HCT116 (cell line): ENCODE results near the gene SPEF2.

Experiments
- CEBPB ChIP-seq: IDR thresholded peaks from 2 replicates; pipeline ENCODE4 v1.6.1; 2012; ENCODE audit warnings: low read depth
- EZH2 ChIP-seq: fragments of 200-600 bp; sonication (generic); IDR thresholded peaks from 2 replicates; pipeline ENCODE4 v1.6.1; 2017; ENCODE audit warnings: antibody characterized with exemption, mixed run types
- EZH2phosphoT487 ChIP-seq: fragments of 200-600 bp; IDR thresholded peaks from 2 replicates; pipeline ENCODE4 v1.6.1; 2018; ENCODE audit warnings: antibody characterized with exemption, borderline replicate concordance
- FOSL1 ChIP-seq: IDR thresholded peaks from 2 replicates; pipeline ENCODE4 v1.6.1; 2012; ENCODE audit warnings: low read depth
- POLR2A ChIP-seq: IDR thresholded peaks from 2 replicates; pipeline ENCODE4 v1.7.0; 2011; ENCODE audit warnings: borderline replicate concordance; ENCODE audit not compliant: insufficient read depth, insufficient read length; ENCODE audit errors: extremely low read depth
- POLR2AphosphoS5 ChIP-seq: IDR thresholded peaks from 2 replicates; pipeline ENCODE4 v1.6.1; 2011; ENCODE audit warnings: mild to moderate bottlenecking, low read depth, low read length, moderate library complexity
- SIN3A ChIP-seq: IDR thresholded peaks from 2 replicates; pipeline ENCODE4 v1.6.1; 2012; ENCODE audit warnings: low read depth
- TCF7L2 ChIP-seq: IDR thresholded peaks from 2 replicates; pipeline ENCODE4 v1.7.0; 2011; ENCODE audit warnings: borderline replicate concordance, inconsistent platforms; ENCODE audit not compliant: insufficient read depth, insufficient read length; ENCODE audit errors: extremely low read depth
- YY1 ChIP-seq: IDR thresholded peaks from 2 replicates; pipeline ENCODE4 v1.6.1; 2011; ENCODE audit warnings: low read length, low read depth, moderate library complexity, mild to moderate bottlenecking; ENCODE audit not compliant: insufficient replicate concordance; ENCODE audit errors: extremely low read depth
- ZFX ChIP-seq: fragments of 450-650 bp; IDR thresholded peaks from 2 replicates; pipeline ENCODE4 v1.6.1; 2017
- TF ChIP-seq, protein P1 (sequence below), 3 experiments: fragments of 200-600 bp in 1 of 3; sonication (generic) in 1 of 3; IDR thresholded peaks in 2 of 3; conservative IDR thresholded peaks in 1 of 3; 2 replicates each; pipeline ENCODE4 v1.5.1; 2012 to 2017; ENCODE audit warnings: low read depth in 2 of 3, low read length in 2 of 3, antibody characterized with exemption in 1 of 3, borderline replicate concordance in 1 of 3, control low read depth in 1 of 3, mild to moderate bottlenecking in 1 of 3, mixed read lengths in 1 of 3, mixed run types in 1 of 3, moderate library complexity in 1 of 3; ENCODE audit not compliant: insufficient read depth in 1 of 3

DNA sequence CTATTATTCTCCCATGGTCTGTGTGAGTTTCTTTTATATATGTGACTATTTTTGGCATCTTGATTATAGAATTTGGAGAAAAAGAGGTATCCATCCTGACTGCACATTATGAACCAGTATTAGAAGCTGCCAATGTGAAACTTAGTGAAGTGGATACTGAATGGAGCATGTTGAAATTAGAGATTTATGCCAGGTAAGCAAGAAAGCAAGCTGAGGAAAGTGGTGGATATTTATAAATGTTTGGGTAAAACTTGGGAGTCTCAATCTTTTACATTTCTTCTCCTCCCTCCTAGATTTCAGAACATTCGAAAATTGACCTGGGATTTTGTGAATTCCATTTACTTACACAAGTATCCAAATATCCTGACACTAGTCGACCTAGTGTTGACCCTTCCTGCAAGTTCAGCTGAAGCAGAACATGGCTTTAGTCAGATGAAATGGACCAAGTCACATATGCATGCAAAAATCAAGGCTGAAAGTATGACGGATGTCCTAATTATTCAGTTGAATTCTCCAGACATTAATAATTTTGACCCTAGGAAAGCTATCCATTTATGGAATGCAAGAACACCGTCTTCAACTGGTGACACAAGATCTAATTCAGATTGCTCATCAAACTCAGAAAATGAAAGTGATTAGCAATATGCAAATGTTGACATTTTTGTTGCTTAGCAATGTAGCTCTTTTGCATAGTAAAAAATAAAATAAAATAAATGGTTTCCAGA is 172.2 kb downstream of the SPEF2 start:
- TF ChIP-seq, protein P1, sequence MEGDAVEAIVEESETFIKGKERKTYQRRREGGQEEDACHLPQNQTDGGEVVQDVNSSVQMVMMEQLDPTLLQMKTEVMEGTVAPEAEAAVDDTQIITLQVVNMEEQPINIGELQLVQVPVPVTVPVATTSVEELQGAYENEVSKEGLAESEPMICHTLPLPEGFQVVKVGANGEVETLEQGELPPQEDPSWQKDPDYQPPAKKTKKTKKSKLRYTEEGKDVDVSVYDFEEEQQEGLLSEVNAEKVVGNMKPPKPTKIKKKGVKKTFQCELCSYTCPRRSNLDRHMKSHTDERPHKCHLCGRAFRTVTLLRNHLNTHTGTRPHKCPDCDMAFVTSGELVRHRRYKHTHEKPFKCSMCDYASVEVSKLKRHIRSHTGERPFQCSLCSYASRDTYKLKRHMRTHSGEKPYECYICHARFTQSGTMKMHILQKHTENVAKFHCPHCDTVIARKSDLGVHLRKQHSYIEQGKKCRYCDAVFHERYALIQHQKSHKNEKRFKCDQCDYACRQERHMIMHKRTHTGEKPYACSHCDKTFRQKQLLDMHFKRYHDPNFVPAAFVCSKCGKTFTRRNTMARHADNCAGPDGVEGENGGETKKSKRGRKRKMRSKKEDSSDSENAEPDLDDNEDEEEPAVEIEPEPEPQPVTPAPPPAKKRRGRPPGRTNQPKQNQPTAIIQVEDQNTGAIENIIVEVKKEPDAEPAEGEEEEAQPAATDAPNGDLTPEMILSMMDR (IDR thresholded peaks at IDR 0.05 in 2 of 3, conservative IDR thresholded peaks at IDR 0.05 in 1 of 3; ENCODE audit: borderline replicate concordance in 1 of 3, insufficient read depth in 1 of 3, low read depth in 2 of 3, low read length in 2 of 3) = no peak
- TF ChIP-seq POLR2AphosphoS5 = no peak
- TF ChIP-seq YY1 = no peak
- TF ChIP-seq EZH2 = no peak
- no peak for TF ChIP-seq CEBPB
- TF ChIP-seq FOSL1 = no peak
- TF ChIP-seq SIN3A = no peak
- TF ChIP-seq TCF7L2 = no peak
- no peak for TF ChIP-seq EZH2phosphoT487
- TF ChIP-seq ZFX = no peak
- TF ChIP-seq POLR2A = no peak
